Smooth muscle cell (in vitro differentiated cells): ENCODE results near the gene TRIM65. TPM values are rescaled to one million over a fixed set of nuclear protein-coding genes. Genes with fewer than 3 reads are reported as not detected.

Experiments
- DNase-seq: peaks from one replicate; lab custom pipeline; 2025; ENCODE audit not compliant: unreplicated experiment; lab: John Stamatoyannopoulos, UW
- H2AFZ ChIP-seq: fragments of 200-600 bp; sonication (generic); 2 replicates; pipeline ENCODE4 v1.6.0; 2016; ENCODE audit warnings: antibody characterized with exemption, low read depth, mild to moderate bottlenecking
- H3F3A ChIP-seq: fragments of 200-600 bp; sonication (generic); 2 replicates; pipeline ENCODE4 v1.6.0; 2017; ENCODE audit warnings: antibody characterized with exemption, low read depth
- H3K27ac ChIP-seq: fragments of 200-600 bp; sonication (generic); 2 replicates; pipeline ENCODE4 v1.5.1; 2016; ENCODE audit warnings: low read depth, mild to moderate bottlenecking
- H3K27me3 ChIP-seq: fragments of 200-600 bp; sonication (generic); 2 replicates; pipeline ENCODE4 v1.6.1; 2016; ENCODE audit warnings: low read depth, mild to moderate bottlenecking
- H3K36me3 ChIP-seq: fragments of 200-600 bp; sonication (generic); 2 replicates; pipeline ENCODE4 v1.5.1; 2016; ENCODE audit warnings: low read depth
- H3K4me1 ChIP-seq: fragments of 200-600 bp; sonication (generic); 2 replicates; pipeline ENCODE4 v1.5.1; 2016; ENCODE audit warnings: low read depth
- H3K4me2 ChIP-seq: fragments of 200-600 bp; sonication (generic); 2 replicates; pipeline ENCODE4 v1.6.0; 2016; ENCODE audit warnings: mild to moderate bottlenecking
- H3K4me3 ChIP-seq: fragments of 200-600 bp; sonication (generic); 2 replicates; pipeline ENCODE4 v1.5.1; 2016; ENCODE audit warnings: mild to moderate bottlenecking
- H3K79me2 ChIP-seq: fragments of 200-600 bp; sonication (generic); 2 replicates; pipeline ENCODE4 v1.6.0; 2016; ENCODE audit warnings: low read depth, mild to moderate bottlenecking
- H3K9ac ChIP-seq: fragments of 200-600 bp; sonication (generic); 2 replicates; pipeline ENCODE4 v1.6.0; 2016; ENCODE audit warnings: low read depth
- H3K9me3 ChIP-seq: fragments of 200-600 bp; sonication (generic); replicated peaks from 2 replicates; pipeline ENCODE4 v1.5.1; 2016; ENCODE audit warnings: low read depth
- H4K20me1 ChIP-seq: fragments of 200-600 bp; sonication (generic); 2 replicates; pipeline ENCODE4 v1.6.0; 2016; ENCODE audit warnings: low read depth
- WGBS: methylation state at CpG from one replicate; pipeline ENCODE4 v1.1.7; 2016; ENCODE audit warnings: low lambda C conversion rate; 5-methylcytosine and 5-hydroxymethylcytosine counted together
- polyA plus RNA-seq: library from polyadenylated mRNA; unstranded; fragments of >200 nt; fragmentation: Nextera tagmentation; extraction: Ambion mirVana; gene quantifications from 2 replicates; pipeline ENCODE4 v1.2.1, GENCODE V29; 2016
- total RNA-seq: library from RNA; depleted of rRNA; stranded (reverse); fragments of >200 nt; gene quantifications from 2 replicates; pipeline ENCODE4 v1.2.3, GENCODE V29; 2014
- TF ChIP-seq, protein P1 (sequence below): fragments of 200-600 bp; sonication (generic); IDR thresholded peaks from 2 replicates; pipeline ENCODE4 v1.5.1; 2017; ENCODE audit warnings: borderline replicate concordance, mild to moderate bottlenecking, antibody characterized with exemption; ENCODE audit not compliant: insufficient read depth, poor library complexity, severe bottlenecking

Gene TRIM65
- total and polyA plus RNA-seq, 2 experiments from 2014 or later = 13.3 to 17.4 TPM

GRCh38 chr17:75897160-75898019 lies 639 bp upstream of the TRIM65 start:
- H3K4me2 ChIP-seq = peak overlapping the region; percentile 80
- 53% methylated on average over 34 of the region's 37 CpGs for WGBS
- no peaks in the 10 kb centered on the region for H3K36me3 ChIP-seq
- no peaks in the 10 kb centered on the region for H3K9me3 ChIP-seq
- H2AFZ ChIP-seq = no peak overlapping the region
- H4K20me1 ChIP-seq = peaks cover 5% of the 10 kb centered on the region
- H3K4me1 ChIP-seq = peaks cover 13% of the 10 kb centered on the region
- peaks cover 12% of the 10 kb centered on the region for H3F3A ChIP-seq
- peak overlapping the region; percentile 20 for H3K27ac ChIP-seq
- peaks cover 9% of the 10 kb centered on the region for H3K79me2 ChIP-seq
- DNase-seq = no peak
- no peak overlapping the region for H3K9ac ChIP-seq
- peak overlapping the region; percentile 77 for H3K4me3 ChIP-seq
- no peaks in the 10 kb centered on the region for H3K27me3 ChIP-seq
- TF ChIP-seq, protein P1, sequence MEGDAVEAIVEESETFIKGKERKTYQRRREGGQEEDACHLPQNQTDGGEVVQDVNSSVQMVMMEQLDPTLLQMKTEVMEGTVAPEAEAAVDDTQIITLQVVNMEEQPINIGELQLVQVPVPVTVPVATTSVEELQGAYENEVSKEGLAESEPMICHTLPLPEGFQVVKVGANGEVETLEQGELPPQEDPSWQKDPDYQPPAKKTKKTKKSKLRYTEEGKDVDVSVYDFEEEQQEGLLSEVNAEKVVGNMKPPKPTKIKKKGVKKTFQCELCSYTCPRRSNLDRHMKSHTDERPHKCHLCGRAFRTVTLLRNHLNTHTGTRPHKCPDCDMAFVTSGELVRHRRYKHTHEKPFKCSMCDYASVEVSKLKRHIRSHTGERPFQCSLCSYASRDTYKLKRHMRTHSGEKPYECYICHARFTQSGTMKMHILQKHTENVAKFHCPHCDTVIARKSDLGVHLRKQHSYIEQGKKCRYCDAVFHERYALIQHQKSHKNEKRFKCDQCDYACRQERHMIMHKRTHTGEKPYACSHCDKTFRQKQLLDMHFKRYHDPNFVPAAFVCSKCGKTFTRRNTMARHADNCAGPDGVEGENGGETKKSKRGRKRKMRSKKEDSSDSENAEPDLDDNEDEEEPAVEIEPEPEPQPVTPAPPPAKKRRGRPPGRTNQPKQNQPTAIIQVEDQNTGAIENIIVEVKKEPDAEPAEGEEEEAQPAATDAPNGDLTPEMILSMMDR = no peak

GRCh38 chr17:75895370-75896155 lies 1.2 kb downstream of the TRIM65 start:
- peak overlapping the region; percentile 80 for H3K4me2 ChIP-seq
- H3K27ac ChIP-seq = peak overlapping the region; percentile 57
- peaks cover 5% of the 10 kb centered on the region for H4K20me1 ChIP-seq
- H3F3A ChIP-seq = peaks cover 12% of the 10 kb centered on the region
- WGBS = 18% methylated on average over 28 of the region's 28 CpGs
- H3K79me2 ChIP-seq = peaks cover 9% of the 10 kb centered on the region
- TF ChIP-seq, protein P1 = peak; percentile 41
- no peaks in the 10 kb centered on the region for H3K27me3 ChIP-seq
- no peak for DNase-seq
- no peaks in the 10 kb centered on the region for H3K9me3 ChIP-seq
- H3K36me3 ChIP-seq = no peaks in the 10 kb centered on the region
- H3K4me3 ChIP-seq = peak overlapping the region; percentile 77
- peaks cover 13% of the 10 kb centered on the region for H3K4me1 ChIP-seq
- H3K9ac ChIP-seq = peak overlapping the region; percentile 64
- H2AFZ ChIP-seq = no peak overlapping the region

DNA sequence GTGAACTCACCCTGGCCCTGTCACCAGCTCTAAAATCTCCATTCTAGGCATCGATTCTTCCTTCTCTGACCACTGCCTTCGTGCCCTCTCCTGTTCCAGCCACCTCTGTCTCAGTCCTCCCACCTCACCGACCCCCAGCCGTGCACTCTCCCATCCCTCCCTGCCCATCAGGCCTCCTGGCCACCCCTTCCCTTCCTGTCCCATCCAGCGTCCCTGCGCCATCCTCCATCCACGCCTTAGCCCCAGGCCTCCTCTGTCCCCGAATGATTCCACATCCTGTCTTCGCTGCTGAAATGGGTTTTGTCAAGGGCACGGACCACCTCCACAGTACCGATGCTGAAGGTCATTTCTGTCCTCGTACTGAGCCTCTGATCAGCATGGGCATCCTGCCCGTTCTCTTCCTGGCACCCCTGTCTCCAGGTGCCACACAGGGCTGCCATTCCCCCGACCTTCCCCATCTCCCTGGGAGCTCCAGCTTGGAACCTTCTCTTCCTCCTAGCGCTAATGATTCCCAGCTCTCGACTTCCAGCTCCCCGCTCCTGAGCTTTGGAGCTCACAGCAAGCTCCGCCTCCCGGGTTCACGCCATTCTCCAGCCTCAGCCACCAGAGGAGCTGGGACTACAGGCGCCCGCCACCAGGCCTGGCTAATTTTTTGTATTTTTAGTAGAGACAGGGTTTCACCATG lies 2.6 kb downstream of the TRIM65 start:
- peaks cover 5% of the 10 kb centered on the region for H4K20me1 ChIP-seq
- H3K36me3 ChIP-seq = no peaks in the 10 kb centered on the region
- H3F3A ChIP-seq = peaks cover 12% of the 10 kb centered on the region
- H3K27me3 ChIP-seq = no peaks in the 10 kb centered on the region
- no peak overlapping the region for H2AFZ ChIP-seq
- no peak overlapping the region for H3K4me3 ChIP-seq
- TF ChIP-seq, protein P1 = no peak
- H3K4me1 ChIP-seq = peaks cover 13% of the 10 kb centered on the region
- H3K4me2 ChIP-seq = no peak overlapping the region
- DNase-seq = no peak
- H3K9ac ChIP-seq = no peak overlapping the region
- WGBS = 85% methylated on average over 22 of the region's 22 CpGs
- H3K79me2 ChIP-seq = peaks cover 9% of the 10 kb centered on the region
- no peak overlapping the region for H3K27ac ChIP-seq
- no peaks in the 10 kb centered on the region for H3K9me3 ChIP-seq
